Thyroid gland (tissue), 4 donors: ENCODE data around the gene SLC22A17.
"Not testable (repeated sequence)": the region's sequence is repeated elsewhere in the genome, so short reads cannot be mapped to it uniquely, and the experiment has no call there.

Experiments
- POLR2A ChIP-seq, 2 donors: fragments of 450-650 bp; IDR thresholded peaks; one replicate each; pipeline ENCODE4 v1.6.1; 2017; ENCODE audit warnings: antibody characterized with exemption in 2 of 2, mild to moderate bottlenecking in 2 of 2, moderate library complexity in 1 of 2
- TF ChIP-seq, protein P1 (sequence below), 6 experiments: fragments of 200-600 bp in 3 of 6; fragments of 450-650 bp in 3 of 6; sonication (generic) in 3 of 6; IDR thresholded peaks; one replicate each; pipeline ENCODE4 v1.5.1; 2016 to 2019; ENCODE audit warnings: antibody characterized with exemption in 6 of 6, mild to moderate bottlenecking in 2 of 6, inconsistent platforms in 1 of 6, moderate library complexity in 1 of 6

DNA sequence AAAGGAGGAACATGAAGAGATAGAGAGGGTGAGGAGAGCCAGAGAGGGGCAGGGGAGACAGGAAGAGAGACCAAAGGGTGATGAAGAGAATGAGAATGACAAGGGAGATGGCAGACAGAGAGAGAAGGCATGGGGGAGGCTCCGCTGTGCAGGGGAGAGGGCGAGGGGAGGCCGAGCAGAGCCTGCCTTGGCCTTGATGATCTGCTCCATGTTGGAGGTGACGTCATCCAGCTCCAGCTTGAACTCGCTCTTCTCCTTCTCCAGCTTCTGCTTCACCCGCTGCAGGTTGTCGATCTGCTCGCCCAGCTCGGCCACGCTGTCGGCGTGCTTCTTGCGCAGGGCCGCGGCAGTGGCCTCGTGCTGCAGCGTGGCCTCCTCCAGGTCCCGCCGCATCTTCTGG is 37.2 kb upstream of the SLC22A17 start:
- TF ChIP-seq POLR2A (IDR thresholded peaks at IDR 0.05), result not testable (repeated sequence)
- TF ChIP-seq, protein P1, sequence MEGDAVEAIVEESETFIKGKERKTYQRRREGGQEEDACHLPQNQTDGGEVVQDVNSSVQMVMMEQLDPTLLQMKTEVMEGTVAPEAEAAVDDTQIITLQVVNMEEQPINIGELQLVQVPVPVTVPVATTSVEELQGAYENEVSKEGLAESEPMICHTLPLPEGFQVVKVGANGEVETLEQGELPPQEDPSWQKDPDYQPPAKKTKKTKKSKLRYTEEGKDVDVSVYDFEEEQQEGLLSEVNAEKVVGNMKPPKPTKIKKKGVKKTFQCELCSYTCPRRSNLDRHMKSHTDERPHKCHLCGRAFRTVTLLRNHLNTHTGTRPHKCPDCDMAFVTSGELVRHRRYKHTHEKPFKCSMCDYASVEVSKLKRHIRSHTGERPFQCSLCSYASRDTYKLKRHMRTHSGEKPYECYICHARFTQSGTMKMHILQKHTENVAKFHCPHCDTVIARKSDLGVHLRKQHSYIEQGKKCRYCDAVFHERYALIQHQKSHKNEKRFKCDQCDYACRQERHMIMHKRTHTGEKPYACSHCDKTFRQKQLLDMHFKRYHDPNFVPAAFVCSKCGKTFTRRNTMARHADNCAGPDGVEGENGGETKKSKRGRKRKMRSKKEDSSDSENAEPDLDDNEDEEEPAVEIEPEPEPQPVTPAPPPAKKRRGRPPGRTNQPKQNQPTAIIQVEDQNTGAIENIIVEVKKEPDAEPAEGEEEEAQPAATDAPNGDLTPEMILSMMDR (IDR thresholded peaks at IDR 0.05), result not testable (repeated sequence)
